GM12892 (cell line): ENCODE results near the gene AP3B1.

Experiments used
- POLR2A ChIP-seq: IDR thresholded peaks from 2 replicates; pipeline ENCODE4 v1.6.1; 2011; ENCODE audit warnings: low read depth, low read length, control low read depth
- POLR2AphosphoS5 ChIP-seq: IDR thresholded peaks from 2 replicates; pipeline ENCODE4 v1.6.1; 2011; ENCODE audit warnings: low read depth, low read length, control low read depth
- TAF1 ChIP-seq: IDR thresholded peaks from 2 replicates; pipeline ENCODE4 v1.6.1; 2011; ENCODE audit warnings: low read depth, mild to moderate bottlenecking, control low read depth, low read length, borderline replicate concordance

DNA sequence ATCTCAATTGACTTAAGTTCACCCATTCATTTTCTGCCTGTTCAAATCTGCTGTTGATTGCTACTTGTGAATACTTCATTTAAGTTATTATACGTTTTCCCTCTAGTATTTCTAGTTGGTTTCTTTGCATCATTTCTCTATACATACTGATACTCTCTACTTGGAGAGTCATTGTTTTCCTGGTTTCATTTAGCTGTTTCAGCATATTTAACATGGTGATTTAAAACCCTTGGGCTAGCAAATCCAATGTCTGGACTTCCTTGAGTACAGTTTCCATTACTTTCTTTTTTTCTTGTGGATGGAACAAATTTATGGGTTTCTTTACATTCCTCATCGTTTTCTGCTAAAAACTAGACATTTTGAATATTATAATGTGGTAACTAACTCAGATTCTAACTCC lies 90.7 kb downstream of the AP3B1 start:
- TF ChIP-seq POLR2AphosphoS5 (no peak), POLR2A (no peak), TAF1 (no peak)
